ENCODE data around the gene DNM2.

GRCh38 chr19:10832939-10833296 is 115.0 kb downstream of the DNM2 start:
- TF ChIP-seq CTCF (IDR thresholded peaks at IDR 0.05; ENCODE audit: insufficient read depth, low read depth, low read length), result no peak
- no peak for TF ChIP-seq EZH2 (IDR thresholded peaks at IDR 0.05; ENCODE audit: insufficient read depth, low read length)

Measured in astrocyte (in vitro differentiated cells and primary cell).